Renal cortical epithelial cell (primary cell): ENCODE measurements around the gene PALMD. TPM values are rescaled to one million over a fixed set of nuclear protein-coding genes. Genes with fewer than 3 reads are reported as not detected.

ENCODE experiments used
- DNase-seq: peaks from one replicate; pipeline ENCODE4 v3.0.0-alpha.2; 2011; ENCODE audit warnings: low read depth
- total RNA-seq: library from RNA; depleted of rRNA; stranded (reverse); fragments of >200 nt; gene quantifications from 2 replicates; pipeline ENCODE4 v1.2.3, GENCODE V29; 2014

PALMD gene
- total RNA-seq, 1 donor from 2014 or later = 0.20 TPM

- DNase-seq = no peak
These were observed 14.6 kb downstream of the PALMD start for GRCh38 chr1:99660496-99660895.

- no peak for DNase-seq
These were observed 15.9 kb downstream of the PALMD start for GRCh38 chr1:99661780-99662179.

- no peak for DNase-seq
These were observed 16.7 kb downstream of the PALMD start for GRCh38 chr1:99662539-99663080.

GRCh38 chr1:99663501-99663900 lies 17.6 kb downstream of the PALMD start:
- no peak for DNase-seq

- no peak for DNase-seq
These were observed 19.3 kb downstream of the PALMD start for GRCh38 chr1:99665212-99665611.

- no peak for DNase-seq
These were observed 23.5 kb downstream of the PALMD start for GRCh38 chr1:99669376-99669775.

- no peak for DNase-seq
These were observed 23.9 kb downstream of the PALMD start for GRCh38 chr1:99669821-99670220.

- DNase-seq = no peak
These were observed 24.7 kb downstream of the PALMD start for GRCh38 chr1:99670583-99670982.

- no peak for DNase-seq
These were observed 26.1 kb downstream of the PALMD start for GRCh38 chr1:99672038-99672437.

- peak; percentile 32 for DNase-seq
These were observed 26.8 kb downstream of the PALMD start for GRCh38 chr1:99672530-99673213.

GRCh38 chr1:99673315-99673714 lies 27.4 kb downstream of the PALMD start:
- DNase-seq = no peak

GRCh38 chr1:99674115-99675064 lies 28.5 kb downstream of the PALMD start:
- DNase-seq = no peak

GRCh38 chr1:99675292-99675691 lies 29.4 kb downstream of the PALMD start:
- DNase-seq = no peak

- DNase-seq = no peak
These were observed 30.1 kb downstream of the PALMD start for GRCh38 chr1:99675994-99676393.

GRCh38 chr1:99676876-99677275 lies 31.0 kb downstream of the PALMD start:
- no peak for DNase-seq

- DNase-seq = no peak
These were observed 31.5 kb downstream of the PALMD start for GRCh38 chr1:99677416-99677815.

GRCh38 chr1:99680270-99680669 lies 34.4 kb downstream of the PALMD start:
- no peak for DNase-seq

- DNase-seq = no peak
These were observed 35.7 kb downstream of the PALMD start for GRCh38 chr1:99681583-99681982.

- DNase-seq = peak; percentile 64
These were observed 36.4 kb downstream of the PALMD start for GRCh38 chr1:99682291-99682751.

- peak; percentile 73 for DNase-seq
These were observed 39.7 kb downstream of the PALMD start for GRCh38 chr1:99685516-99686180.

- peak; percentile 35 for DNase-seq
These were observed 45.3 kb downstream of the PALMD start for GRCh38 chr1:99691175-99691574.

GRCh38 chr1:99696616-99697015 lies 50.7 kb downstream of the PALMD start:
- DNase-seq = no peak
